NCI-H1436 treated with DMSO at 0.1 percent for 48 hours (cell line): Measurements from ENCODE around the gene SIX3.

Experiments used
- DNase-seq: peaks from one replicate; lab custom pipeline; 2025; lab: John Stamatoyannopoulos, UW

Gene SIX3

DNA sequence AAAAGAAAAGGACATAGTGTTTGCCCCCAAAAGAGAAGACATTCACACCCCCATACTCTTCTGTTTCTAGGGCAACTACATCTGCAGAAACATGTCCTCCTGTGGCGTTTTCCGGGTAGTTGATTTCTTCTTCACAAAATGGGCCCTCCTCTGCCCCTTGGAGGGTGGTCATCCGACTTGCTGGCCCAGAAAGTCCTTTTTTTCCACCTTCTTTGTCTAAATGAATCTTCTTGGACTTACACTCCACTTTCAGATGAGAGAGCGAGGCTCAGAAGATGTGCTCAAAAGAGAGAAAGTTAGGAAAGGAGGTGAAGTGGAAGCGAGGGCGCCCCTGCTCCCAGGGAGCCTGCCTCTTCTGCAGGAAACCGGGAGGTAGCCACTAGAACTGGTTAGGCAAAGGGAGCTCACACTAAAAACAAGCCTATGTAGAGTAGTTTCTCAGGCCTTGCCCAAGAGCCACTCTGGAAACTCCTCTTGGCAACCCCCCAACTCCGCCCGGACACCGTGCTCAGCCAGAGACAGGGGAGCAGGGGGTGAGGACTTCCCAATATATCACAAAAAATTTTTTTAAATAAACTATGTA lies 10.2 kb upstream of the SIX3 start:
- DNase-seq = no peak

DNA sequence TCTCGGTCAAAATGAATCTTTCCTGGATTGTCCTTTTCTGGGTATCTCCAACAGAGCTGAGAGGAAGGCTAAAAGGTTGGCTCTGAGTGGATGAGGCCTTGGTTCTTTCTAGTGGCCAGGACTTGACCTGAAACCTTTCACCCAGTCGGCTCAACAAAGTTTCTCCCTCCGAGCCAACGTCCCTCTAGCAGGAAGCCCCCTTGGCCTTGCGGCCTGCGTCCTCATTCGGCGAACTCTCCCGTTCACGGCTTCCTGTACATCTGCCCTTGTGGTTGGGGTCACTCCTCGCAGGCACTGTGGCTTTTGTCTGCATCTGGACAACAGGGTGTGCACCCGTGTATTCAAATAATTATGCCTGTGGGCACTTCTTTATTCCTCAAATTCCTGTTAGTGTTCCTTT lies 9.4 kb upstream of the SIX3 start:
- no peak for DNase-seq

DNA sequence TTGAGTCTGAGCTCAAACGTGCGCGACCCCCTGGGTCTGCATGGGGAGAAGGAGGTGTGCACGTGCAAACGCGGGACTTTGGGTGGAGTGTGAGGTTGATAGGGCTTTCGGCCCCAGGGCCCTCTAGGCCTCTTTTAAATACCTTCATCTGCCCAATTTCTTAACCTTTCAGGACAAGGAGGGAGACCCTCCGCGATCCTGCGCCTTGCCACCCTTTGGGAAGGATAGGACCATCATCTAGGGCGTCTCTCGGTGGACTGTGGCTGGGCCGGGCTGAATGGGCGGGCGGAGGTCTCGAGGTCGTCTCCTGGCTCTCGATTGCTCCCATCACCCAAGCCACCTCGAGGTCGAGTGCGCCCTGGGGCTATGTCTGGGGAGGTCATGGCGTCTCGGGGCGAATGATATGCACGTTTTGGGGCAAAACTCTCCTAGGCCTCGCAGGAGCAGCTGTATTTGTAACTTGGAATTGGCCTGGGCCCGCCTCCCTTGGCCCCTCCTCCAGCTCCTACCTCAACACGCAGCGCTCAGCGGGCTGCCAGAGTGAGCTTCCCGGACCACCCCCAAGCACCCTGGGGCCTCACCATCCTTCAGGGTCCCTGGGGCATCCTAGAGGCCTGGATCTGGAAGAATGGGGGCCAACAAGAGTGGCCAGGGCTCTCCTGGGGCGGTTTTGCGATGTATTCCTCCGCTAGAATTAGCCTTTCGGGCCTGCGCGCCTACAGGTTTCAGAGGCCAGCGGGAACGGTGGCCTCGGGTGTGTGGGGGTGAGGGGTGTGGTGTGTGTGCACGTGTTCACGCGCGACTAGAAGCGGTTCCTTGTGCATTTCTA lies 8.7 kb upstream of the SIX3 start:
- no peak for DNase-seq

DNA sequence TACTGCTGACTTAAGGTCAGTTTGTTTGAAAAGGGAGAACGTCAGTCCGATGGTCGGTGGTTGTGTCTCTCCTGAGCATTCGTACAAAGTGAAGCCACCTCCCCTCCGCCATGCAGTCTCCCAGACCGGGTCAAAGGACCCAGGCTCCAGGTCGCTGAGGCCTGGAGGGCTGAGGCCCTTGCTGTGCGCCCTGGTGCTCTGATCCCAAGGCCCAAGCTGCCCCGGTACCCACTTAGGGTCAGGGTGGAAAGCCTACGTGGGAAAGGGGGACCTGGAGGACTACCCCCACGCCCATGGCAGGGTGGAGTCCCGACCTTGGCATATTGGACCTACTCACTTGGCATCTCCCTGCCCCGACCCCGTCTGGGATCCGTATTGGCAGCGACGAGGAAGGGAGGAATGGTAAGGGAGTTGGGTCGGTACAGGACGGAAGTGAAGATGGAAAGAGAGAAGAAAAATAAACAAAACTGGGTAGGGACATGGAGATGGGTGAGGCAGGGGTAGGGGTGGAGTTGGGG lies 8.0 kb upstream of the SIX3 start:
- no peak for DNase-seq

DNA sequence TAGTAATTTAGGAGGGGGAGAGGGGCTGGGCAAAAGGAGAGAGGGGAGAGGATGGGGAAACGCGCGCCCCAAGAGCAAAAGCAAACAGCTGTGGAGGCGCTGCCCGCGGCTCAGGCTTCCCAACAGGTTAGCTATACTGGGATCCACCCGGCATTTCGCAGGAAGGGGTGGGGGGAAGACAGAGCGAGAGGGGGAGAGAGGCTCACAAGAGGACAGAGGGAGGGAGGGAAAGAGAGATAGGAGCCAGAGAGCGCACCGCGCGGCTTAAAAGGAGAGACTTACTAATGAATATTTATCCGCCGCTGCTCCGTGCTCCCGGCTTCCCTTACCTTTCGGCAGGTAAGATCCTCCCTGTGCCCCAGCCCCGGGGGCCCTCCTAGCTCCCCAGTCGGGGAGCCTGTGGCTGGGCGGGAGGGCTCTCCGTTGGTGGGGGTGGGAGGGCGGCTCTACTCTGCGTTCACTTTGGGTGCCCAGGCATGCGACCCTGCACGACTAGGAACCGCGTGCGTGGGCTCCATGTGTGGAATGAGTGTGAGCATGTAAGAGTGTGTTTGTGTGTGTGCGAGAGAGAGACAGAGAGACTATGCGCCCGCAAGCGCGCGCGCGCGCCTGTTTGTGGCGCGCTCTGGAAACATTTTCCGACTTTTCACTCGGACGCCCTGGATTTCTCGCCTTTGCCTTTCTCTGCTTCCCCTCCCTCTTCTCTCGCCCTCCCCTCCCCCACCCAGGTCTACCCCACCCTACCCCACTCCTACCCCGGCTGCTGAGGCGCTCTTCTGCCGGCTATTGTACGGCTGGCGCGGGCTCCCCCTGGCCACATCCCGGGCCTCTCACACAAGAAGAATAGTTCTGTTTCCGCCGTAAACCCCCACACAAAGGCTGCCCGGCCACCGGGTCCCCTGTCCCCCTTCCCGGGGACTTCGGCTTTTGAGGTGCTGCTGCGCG lies 7.2 kb upstream of the SIX3 start:
- peak; percentile 3 for DNase-seq

DNA sequence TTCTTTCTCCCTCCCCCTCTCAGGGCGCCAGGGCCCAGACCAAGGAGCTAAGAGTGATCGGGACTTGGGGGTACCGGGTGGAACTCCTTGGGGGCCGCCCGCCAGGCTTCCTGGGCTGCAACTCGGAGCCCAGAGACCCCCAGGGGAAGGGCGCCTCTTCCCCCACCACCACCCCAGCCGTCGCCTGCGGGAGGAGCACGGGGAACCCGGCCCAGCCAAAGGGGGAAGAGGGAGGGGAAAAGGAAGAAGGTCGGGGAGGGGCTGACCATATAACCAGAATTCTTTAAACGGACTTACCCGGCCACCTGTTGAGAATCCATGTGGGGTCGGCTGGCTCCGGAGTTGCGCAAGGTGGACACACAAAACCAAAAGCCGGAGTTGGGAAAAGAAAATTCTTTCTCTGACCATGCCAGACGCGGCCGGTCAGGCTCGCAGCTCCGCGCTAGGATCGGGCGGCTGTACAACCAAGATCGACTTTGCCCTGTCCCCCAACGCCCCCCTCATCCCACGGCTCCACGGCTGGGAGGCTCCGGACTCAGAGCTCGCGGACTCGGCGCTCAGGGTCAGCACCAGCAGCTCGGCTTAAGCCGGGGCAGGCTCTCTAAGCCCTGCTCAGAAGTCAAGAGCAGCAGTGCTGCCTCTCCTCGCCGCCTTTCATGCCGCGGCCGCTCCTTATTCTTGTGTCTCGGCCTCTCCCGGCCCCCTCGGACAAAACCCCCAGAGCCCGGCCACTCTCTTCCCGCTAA lies 6.3 kb upstream of the SIX3 start:
- no peak for DNase-seq

DNA sequence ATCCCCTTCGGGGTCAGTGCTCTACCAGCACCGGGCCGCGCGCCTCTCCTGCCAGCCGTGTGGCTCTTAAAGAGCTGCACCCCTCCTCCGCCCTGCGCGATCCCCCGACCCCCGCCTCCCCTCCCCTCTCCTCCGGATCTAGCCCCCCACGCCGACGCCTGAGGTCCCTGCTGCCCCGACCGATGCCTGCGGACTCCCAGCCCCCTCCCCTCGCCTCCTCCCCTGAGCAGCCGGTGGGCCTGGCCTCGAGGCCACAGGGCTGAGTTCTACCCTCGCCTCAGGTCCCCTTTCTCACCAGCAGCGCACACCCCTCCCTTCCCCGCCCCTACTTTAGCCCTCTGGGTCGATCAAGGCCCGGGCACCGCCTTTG lies 5.8 kb upstream of the SIX3 start:
- no peak for DNase-seq

DNA sequence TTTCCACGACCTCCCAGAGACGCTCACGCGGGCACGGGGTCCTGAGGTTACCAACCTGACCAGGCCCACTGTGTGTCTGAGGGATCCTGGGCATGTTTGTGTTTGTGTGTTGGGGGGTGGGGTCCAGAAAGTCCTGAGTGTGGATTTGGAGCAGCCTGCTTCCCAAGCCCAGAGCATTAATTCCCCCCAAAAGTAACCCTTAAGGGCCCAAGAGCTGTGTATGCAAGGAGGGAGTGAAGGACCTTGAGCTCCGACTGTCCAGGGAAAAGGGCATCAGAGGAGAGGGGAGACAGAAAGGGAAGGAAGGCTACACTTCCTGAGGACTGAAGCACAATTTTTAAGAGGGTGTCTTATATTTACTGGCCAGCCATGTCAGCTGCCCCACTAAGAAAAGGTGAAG lies 5.2 kb upstream of the SIX3 start:
- no peak for DNase-seq

DNA sequence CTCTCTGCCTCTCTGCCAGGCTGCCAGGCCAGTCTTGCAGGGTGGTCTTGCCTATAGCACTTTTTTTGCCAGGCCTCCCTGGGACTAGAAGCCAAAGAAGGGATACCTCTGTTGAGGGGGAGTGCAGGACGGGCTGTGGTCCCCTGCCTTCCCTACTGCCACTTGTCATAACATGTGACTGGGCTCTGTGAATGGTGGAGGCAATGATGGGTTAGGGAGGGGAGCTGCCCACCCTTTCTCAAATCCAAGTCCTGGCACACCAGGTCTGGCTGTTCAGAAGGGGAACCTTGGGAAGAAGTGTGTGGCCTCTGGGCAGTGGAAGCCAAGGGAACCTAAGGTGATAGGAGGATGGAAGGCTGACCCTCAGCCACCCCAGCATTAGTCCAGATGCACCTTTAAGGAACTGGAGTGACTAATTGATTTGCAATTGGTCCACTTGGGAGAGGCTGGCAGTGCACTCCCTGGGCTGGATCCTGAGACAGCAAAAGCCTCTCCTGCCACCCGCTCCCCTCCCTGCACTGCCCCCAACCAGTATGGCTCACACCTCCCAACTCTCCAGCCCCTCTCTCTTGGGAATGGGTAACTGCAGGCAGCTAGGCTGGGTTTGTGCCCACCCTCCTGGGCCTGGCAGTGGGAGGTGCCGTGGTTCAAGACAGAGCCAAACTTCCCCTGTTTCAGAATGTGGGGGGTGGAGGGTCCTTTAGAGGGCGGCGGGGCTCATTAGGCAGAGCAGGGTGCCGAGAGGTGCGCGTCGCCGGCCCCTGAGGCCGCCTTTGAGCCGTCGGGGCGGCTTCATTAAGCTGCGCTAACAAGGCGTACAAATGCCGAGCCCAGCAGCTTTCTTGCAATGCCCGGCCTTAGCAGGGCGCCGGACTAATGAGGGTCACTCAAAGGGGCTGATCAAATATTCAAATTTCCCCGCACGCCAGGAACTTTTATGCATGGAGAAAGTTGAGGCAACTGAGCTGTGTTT lies 4.5 kb upstream of the SIX3 start:
- DNase-seq = no peak

DNA sequence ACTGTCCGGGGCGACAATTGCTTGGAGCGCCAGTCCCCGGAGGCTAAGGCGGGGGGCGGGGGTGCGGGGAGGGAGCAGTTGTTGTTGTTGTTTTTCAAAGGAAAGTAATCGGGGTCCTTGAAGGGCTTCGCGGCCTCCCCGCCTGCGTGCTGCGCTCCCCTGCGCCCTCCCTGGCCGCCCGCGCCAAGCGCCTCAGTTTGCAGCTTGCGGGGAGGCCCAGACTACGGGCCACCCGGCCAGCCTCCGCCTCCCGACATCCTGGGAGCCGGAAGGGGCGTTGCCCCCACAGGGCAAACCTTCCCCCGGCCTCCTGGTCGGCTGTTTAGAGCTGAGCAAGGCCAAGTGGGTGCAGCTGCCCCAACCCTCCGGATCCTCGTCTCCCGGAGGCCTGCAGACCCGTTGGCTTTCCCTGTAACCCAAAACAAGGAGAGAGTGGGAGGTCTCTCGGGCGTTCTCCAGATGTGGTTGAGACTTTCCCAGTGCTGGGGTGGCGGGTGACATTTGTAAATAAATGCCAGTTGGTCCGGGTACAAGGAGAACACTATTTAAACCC lies 3.7 kb upstream of the SIX3 start:
- DNase-seq = no peak

DNA sequence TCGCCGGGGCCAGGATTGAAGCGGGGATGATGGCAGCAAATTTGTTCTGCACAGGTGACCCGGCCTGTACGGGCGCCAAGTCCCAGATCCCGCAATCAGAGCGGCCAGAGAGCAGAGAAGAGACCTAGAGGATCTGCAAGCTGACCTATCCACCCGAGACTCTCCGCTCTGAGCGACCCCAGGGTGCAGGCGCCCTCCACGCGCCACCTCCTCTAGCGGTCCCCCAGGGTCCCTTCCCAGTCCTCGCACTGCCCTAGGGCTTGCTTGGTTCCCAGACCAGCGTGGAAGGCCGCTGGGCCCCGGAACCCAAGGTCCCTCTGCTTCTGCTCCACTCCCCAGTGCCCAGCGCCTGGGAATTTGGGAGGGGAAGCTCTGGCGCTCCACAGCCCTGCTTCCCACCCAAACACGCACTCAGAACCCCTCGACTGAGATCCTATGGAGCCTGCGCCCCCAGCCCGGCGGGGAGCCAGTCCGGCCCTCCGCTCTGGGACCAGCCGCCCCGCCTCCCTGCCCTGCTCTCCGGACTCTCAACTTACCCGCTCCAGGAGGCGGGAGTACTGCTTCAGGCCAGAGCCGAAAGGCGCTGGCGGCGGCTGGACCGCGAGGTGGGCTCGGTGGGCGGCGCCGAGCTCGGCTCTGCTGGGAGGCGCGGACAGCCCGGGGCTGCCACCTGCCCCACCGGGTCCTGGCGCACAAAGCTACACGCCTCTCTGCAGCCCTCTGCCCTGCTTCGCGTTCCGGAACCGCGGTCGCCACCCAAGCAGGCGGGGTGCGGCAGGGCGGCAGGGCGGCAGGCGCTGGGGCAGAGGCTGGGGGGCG lies 3.0 kb upstream of the SIX3 start:
- DNase-seq = no peak

DNA sequence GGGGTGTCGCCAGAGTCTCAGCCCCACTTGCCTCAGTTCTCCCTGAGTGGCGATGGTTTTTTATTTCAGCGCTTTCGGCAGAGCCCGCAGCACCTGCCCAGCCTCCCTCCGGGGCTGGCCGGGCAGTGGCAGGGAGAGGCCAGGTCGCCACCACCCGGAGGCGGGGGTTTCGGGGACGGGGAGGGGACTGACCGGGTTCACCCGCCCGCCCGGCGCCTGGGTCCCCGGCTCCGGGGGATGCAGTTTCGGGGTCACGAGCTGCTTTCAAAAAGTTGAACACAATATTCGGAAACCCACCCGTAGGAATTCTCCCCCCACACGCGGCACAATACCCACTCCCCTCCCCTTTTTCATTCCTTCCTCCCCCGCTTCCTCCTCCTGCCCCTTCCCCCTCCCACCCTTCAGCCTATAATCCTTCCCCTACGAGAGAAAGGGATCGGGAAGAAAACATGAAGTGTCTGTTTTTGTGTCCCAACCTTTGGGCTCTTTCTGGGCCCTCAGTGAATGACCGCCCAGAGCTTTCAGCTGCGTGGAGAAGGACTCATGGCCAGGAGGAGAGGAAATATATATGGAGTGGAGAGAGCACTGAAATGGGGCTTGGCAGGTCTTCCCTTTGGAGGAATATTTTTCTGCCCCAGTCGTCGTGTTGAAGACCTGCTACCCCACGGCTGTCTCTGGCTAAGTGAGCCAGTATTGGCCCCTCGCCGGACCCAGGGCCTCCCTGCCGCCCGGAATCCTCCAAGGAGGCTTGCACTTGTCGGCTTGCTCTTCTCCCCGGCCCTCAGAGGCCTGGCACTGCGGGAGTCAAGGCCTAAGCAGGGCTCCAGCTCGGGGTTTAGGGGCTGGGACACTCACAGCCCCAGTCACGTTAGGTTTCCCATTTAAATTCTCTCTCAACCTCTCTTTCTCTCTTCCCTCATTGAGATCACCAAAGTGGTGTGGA lies 2.1 kb upstream of the SIX3 start:
- DNase-seq = no peak

DNA sequence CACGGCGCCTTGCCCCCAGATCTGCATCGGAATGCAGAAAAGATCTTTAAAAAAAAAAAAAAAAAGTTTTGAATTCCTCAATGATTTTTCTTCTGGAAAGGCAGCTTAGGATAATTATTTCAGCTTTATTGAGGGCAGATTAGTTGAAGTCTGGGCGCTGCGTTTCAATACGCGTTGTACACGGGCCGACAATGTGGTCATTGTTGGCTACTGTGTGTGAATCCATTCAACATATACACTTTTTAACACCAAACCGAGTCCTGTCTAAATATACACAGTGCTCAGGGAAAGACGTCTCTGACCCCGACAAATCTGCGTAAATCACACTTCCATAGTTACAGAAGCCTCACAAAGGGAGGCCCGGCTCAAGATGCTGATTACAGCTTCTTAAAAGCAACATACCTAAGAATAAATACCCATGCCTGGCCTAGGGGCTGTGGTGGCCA lies 1.4 kb upstream of the SIX3 start:
- no peak for DNase-seq

DNA sequence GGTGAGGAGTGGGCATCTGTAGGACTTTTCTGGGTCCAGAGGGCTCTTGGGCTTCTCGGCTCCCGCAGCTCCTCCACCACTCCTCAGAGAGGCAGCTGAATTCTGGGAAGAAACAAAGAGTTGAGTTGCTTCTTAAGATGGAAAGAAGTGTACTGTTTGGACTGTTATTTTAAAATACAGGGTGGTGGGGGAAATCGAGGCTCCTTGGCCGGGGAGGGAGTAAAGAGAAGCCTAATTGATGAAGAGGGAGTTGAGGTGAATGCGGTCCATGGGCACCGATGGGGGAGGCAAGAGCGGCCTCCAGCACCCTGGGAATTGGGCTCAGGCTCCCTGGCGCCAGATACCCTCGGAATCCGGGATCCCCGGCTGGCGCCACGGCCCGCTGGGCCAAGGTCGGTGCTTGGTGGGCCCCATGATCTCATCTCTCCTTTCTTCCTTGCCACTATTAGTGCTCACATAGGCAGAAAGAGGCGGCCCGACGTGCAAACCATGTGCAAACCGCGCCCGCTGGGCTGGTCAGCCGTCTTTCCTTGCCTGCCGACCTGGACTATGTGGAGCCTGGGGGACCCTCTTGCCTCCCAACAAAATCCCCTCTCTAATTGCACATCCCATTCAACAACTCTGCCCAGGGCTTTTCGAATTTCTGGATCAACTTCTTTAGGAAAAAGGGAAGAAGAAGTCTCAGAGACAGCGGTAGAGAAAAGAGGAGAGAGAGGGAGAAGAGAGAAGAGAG lies 604 bp upstream of the SIX3 start:
- DNase-seq = no peak

DNA sequence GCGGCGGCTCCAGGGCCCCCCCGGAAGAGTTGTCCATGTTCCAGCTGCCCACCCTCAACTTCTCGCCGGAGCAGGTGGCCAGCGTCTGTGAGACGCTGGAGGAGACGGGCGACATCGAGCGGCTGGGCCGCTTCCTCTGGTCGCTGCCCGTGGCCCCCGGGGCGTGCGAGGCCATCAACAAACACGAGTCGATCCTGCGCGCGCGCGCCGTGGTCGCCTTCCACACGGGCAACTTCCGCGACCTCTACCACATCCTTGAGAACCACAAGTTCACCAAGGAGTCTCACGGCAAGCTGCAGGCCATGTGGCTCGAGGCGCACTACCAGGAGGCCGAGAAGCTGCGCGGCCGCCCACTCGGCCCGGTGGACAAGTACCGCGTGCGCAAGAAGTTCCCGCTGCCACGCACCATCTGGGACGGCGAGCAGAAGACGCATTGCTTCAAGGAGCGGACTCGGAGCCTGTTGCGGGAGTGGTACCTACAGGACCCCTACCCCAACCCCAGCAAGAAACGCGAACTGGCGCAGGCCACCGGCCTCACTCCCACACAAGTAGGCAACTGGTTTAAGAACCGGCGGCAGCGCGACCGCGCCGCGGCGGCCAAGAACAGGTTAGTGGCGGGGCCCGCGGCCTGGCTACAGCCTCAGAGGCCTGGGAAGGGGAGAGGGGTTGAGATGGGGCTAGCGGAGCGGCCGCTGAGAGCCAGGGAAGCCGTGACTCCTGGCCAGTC lies 965 bp downstream of the SIX3 start:
- DNase-seq = no peak

DNA sequence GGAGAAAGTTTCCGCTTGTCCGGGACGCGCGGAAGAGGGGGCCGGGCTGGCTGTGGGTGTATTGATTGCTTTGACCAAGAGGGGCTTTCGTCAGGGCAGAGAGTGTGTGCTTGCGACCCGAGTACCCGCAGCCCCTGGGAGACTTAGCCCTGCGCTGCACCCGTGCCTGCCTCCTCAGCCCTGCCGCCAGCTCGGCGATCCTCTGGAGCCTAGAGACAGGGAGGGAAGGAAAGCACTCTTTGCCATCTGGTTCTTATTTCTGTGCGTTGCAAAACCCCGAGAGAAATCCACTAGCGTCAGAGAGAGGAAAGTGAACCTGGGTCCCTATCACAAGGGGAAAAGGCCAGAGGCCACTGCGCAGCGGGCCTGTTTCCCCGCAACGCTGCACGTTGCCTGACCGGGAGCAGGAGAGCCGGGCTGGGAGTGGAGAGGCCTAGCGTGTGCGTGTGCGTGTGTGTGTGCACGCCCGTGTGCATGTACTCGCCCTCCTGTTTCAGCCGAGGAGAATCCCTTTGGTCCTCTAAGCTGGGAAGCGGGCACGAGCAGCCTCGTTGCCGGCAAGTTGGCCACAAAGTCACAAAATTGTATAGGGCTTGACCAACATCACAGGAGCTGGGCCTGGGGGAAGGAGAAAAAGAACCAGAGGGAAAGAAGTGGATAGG lies 1.7 kb downstream of the SIX3 start:
- DNase-seq = no peak
